GM18868 (cell line): ENCODE measurements around the gene CXCR3.
"Not testable (repeated sequence)": the region's sequence is repeated elsewhere in the genome, so short reads cannot be mapped to it uniquely, and the experiment has no call there.

Source experiments
- ATAC-seq: cut with Tn5 transposase; IDR thresholded peaks from one replicate; pipeline ENCODE4 v1.9.1; 2021; ENCODE audit warnings: mild to moderate bottlenecking, moderate library complexity; ENCODE audit not compliant: unreplicated experiment

CXCR3 gene

GRCh38 chrX:71618303-71618721 is at the start of gene CXCR3:
CXCR3 (minus strand) TSS chrX:71618511; CDS start chrX:71618449, 62 bp downstream.
- peak; percentile 77 for ATAC-seq

GRCh38 chrX:71667328-71668247 is 49.3 kb upstream of the CXCR3 start, which contains the start of gene LOC101059915:
LOC101059915 (plus strand) TSS chrX:71667546.
- no peak for ATAC-seq

GRCh38 chrX:71666240-71667223 is 48.2 kb upstream of the CXCR3 start:
- ATAC-seq: no peak

DNA sequence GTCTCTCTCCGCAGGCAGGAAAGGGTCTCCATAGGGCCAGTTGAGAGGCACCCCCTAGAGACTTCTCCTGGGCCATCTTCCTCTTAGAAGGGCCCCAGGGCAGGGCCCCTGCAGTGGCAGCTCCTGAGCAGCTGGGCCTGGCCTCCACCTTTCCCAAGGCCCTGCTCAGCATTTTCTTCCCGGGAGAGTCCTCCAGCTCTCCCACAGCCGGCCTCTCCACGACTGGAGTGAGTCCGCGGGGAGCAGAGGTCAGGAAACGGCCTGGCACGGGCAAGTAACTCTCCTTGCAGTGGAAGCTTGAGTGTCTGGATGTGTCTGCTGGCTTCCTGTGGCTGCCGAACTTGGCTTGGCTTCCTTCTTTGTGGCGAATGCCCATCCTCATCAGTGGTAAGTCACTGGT is 47.4 kb upstream of the CXCR3 start:
- ATAC-seq: no peak

DNA sequence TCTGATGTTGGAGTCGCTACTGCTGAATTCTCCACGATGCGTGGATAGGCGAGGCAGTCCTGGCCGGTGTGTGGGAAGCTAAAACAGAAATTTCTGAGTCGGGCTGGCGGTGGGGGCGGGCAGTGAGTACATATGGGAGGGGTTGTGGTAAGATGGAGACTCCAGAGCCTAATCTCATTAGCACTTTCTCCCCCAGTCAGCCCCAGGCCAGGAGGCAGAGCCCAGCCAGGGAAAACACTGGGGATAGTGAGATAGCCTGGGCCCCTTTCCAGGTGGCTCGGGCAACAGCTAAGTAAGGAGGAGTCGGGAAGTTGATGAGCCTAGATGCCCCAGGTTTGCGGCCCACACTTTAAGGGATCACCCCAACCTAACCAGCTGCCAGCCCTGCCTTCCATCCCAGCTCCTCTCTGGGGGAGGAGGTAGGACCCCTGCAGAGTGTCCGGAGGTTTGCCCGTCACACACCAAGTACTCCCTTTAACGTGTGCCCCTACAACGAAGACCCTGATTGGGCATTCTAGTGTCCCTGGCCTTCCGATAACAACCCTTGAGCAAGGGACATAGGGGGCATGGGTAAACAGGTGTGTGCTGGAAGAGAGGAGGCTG is 46.7 kb upstream of the CXCR3 start:
- no peak for ATAC-seq

- ATAC-seq: peak; percentile 47
These were observed 45.9 kb upstream of the CXCR3 start for GRCh38 chrX:71664202-71664601.

DNA sequence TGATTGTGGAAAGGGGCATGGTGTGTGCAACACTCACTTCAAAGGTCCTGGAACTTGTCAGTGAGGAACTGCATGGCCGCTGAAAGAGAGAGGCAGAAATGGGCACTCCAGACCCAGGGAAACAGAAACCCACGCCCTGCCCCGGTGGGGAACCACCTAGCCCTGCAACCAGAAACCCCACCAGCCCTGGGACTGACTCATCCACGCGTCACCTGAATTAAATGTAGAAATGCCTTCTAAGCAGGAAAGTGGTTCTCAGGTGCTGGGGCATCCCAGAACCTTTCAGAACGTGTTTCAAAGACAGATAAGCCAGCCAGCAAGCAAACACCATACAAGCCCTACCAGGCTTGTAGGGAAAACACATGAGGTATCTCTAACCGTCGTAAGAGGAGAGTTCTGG is 44.9 kb upstream of the CXCR3 start:
- not testable (repeated sequence) for ATAC-seq

GRCh38 chrX:71662654-71663053 is 44.3 kb upstream of the CXCR3 start:
- ATAC-seq: not testable (repeated sequence)

DNA sequence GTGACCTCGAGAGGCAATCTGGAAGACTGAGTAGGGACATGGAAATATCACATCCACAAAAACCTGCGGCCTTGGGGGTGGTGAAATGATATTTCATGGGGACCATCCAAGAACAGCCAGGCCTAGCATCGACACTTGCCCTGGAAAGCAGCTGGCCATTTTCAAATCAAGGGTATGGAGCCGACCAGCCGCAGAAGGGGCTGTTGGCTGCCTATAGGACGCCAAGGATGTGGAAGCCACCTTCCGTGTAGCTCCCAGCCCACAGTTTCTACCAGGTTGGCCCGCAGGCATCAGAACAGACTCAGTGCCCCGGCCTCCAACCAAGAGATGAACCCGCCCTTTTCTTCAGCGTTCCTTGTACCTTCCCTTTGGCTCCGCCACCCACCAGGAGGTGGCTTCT is 43.6 kb upstream of the CXCR3 start:
- ATAC-seq: no peak

- no peak for ATAC-seq
These were observed 42.5 kb upstream of the CXCR3 start for GRCh38 chrX:71660562-71661416.

DNA sequence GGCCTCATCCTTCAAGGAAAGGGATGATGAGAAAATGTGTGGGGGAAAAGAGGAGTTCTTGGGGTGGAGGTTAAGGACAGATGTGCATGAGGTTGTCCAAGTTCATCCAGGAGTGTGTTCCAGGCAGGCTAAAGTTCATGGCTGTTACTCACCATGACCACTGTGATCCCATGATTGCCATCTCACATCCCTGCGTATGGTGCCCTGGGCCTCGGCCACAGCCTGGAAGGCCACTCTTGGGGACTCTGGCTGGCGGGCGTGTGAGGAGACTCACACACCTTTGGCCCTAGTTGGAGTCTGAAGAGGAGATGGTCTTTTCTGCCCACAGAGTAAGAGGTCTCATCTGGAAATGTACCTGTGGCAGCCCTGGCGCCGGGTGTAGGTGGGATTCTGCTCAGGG is 41.6 kb upstream of the CXCR3 start:
- ATAC-seq: no peak

DNA sequence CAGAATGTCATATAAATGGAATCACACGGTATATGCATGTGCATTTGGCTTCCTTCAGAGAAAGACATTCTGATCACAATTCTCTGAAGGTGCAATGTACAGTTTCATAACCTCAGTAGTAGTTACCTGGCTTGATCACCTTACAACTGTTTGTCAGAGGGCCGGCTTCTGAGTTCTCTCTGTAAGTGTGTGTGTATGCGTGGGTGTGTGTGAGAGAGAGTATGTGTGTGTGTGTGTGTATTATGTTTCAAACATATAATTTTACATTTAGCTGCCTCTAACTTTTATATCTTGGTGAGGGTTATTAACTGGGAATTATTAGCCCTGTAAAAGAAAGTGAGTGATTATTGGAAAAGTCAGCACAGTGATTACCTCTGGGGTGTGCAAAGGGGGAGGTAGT is 41.0 kb upstream of the CXCR3 start:
- ATAC-seq: no peak

GRCh38 chrX:71657267-71657666 is 39.0 kb upstream of the CXCR3 start:
- ATAC-seq: no peak

DNA sequence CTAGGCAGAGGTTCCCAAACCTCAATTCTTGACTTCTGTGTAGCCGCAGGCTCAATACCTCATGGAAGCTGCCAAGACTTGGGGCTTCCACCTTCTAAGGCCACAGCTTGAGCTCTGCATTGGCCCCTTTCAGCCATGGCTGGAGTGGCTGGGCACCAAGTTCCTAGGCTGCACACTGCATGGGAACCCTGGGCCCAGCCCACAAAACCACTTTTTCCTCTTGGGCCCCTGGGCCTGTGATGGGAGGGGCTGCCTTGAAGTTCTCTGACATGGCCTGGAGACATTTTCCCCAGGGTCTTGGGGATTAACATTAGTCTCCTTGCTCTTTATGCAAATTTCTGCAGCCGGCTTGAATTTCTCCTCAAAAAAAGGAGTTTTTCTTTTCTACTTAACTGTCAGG is 35.0 kb upstream of the CXCR3 start:
- ATAC-seq: no peak

DNA sequence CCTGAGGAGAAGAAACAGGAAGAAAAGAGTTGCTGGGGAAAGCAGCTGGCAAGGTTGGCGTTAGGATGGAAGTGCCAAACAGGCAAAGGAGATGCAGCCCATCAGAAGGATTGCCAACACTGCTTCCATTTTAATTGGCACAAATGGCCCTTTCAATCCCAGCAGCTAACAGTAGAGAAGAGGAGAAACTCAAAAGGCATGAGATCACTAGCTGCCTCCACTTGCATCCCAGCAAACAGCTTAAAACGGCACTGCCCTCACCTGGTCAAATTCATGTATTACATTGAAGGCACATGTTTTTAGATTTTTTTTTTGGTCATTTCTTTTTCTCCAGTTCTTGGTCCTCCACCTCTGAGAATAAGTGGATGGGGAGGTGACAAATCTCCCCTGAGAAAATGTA is 34.1 kb upstream of the CXCR3 start:
- no peak for ATAC-seq

GRCh38 chrX:71650333-71650969 is 32.1 kb upstream of the CXCR3 start:
- peak; percentile 76 for ATAC-seq

GRCh38 chrX:71644406-71644805 is 26.1 kb upstream of the CXCR3 start:
- not testable (repeated sequence) for ATAC-seq

DNA sequence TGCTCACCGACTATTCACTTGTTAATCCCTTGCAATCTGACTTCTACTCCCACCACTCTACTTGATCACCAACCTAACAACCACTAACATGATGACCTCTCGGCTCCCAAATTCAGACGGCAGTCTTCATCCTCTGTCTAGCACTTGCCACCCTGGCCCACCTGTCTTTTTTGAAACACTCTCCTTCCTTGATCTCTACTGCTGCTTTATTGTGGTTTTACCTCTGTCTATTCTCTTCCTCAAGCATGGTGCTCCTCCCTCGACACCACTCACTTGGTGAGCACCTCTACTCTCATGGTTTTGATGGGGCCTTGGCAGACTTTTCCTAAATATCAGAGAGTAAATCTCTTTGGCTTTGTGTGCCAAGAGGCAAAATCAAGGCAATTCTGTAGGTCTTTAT is 21.7 kb upstream of the CXCR3 start:
- ATAC-seq: no peak

DNA sequence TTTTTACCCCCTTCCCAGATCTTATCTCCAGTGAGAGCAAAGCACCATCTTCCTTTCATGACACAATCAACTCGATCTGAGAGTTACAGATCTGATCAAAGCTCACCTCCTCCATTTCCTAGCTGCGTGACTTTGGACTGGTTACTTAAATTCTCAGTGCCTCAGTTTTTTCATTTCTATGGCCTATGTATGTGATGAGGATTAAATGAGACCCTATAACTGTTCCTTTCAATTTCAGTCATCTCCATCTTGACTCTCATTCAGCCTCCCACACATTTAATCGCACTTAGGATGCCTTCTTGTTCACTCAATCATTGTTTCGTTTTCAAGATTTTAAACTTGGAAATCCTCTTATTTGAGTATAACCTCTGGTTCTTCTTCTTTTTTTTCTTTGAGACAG is 20.1 kb upstream of the CXCR3 start:
- no peak for ATAC-seq

DNA sequence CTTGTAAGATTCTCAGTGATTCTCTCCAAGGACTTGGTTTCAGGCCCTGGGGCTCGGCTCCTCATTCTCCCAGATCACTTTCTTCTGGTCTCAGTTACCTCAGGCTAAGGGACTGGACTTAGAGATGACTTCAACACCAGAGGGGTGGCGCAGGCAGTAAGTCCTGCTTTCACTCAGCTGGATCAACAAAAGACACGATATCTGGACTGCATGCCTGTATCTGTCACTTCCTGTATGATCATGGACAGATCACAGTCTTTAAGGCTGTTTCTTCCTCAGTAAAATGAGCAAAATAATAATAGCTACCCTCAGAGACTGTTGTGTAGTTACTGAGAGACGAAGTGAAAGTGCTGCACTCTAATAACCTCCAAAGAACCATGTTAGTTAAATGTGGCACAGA is 19.5 kb upstream of the CXCR3 start:
- peak; percentile 72 for ATAC-seq
